NT2/D1 (cell line): ENCODE data around the gene TMEM170A.

ENCODE experiments used
- YY1 ChIP-seq: IDR thresholded peaks from 2 replicates; pipeline ENCODE4 v1.6.1; 2011; ENCODE audit not compliant: insufficient read length, insufficient read depth
- ZNF274 ChIP-seq: IDR thresholded peaks from 2 replicates; pipeline ENCODE4 v1.6.1; 2011; ENCODE audit warnings: mild to moderate bottlenecking, low read depth, low read length

GRCh38 chr16:75471723-75472633, 7.5 kb upstream of the TMEM170A start:
- no peak for TF ChIP-seq ZNF274
- no peak for TF ChIP-seq YY1
